ENCODE results near the gene ARHGEF40. TPM values are rescaled to one million over a fixed set of nuclear protein-coding genes. Genes with fewer than 3 reads are reported as not detected.

ARHGEF40 gene
- total RNA-seq, 1 donor from 2014 or later = 65.8 TPM

- no peak overlapping the region for H3K4me3 Mint-ChIP-seq
- TF ChIP-seq CTCF (conservative IDR thresholded peaks at IDR 0.05) = no peak
- peaks cover 11% of the 10 kb centered on the region for H3K4me1 Mint-ChIP-seq (ENCODE audit: unreplicated experiment)
- H3K36me3 Mint-ChIP-seq = no peaks in the 10 kb centered on the region
- peaks cover 2% of the 10 kb centered on the region for H3K27me3 Mint-ChIP-seq
- no peak for DNase-seq (ENCODE audit: extremely low spot score, unreplicated experiment)
- H3K27ac Mint-ChIP-seq = no peak overlapping the region
- no peaks in the 10 kb centered on the region for H3K9me3 Mint-ChIP-seq
Measured at GRCh38 chr14:21048638-21049037, 21.5 kb upstream of the ARHGEF40 start.

- no peak for TF ChIP-seq CTCF (conservative IDR thresholded peaks at IDR 0.05)
- no peak for DNase-seq (ENCODE audit: extremely low spot score, unreplicated experiment)
- Mint-ChIP-seq H3K4me1 (ENCODE audit: unreplicated experiment) (peaks cover 14% of the 10 kb centered on the region), H3K4me3 (no peak overlapping the region), H3K27me3 (peaks cover 2% of the 10 kb centered on the region), H3K27ac (no peak overlapping the region), H3K9me3 (no peaks in the 10 kb centered on the region), H3K36me3 (no peaks in the 10 kb centered on the region)
Measured at GRCh38 chr14:21049271-21049673, 20.8 kb upstream of the ARHGEF40 start.

GRCh38 chr14:21050597-21050996, 19.5 kb upstream of the ARHGEF40 start:
- Mint-ChIP-seq H3K4me3 (no peak overlapping the region), H3K36me3 (no peaks in the 10 kb centered on the region), H3K27me3 (no peaks in the 10 kb centered on the region), H3K4me1 (ENCODE audit: unreplicated experiment) (peaks cover 15% of the 10 kb centered on the region), H3K27ac (no peak overlapping the region), H3K9me3 (no peaks in the 10 kb centered on the region)
- DNase-seq (ENCODE audit: extremely low spot score, unreplicated experiment) = no peak
- TF ChIP-seq CTCF (conservative IDR thresholded peaks at IDR 0.05) = no peak

GRCh38 chr14:21053184-21054122, 16.7 kb upstream of the ARHGEF40 start:
- no peak for TF ChIP-seq CTCF (conservative IDR thresholded peaks at IDR 0.05)
- peaks cover 22% of the 10 kb centered on the region for H3K4me1 Mint-ChIP-seq (ENCODE audit: unreplicated experiment)
- H3K36me3 Mint-ChIP-seq = no peaks in the 10 kb centered on the region
- H3K27me3 Mint-ChIP-seq = no peaks in the 10 kb centered on the region
- no peak overlapping the region for H3K4me3 Mint-ChIP-seq
- H3K9me3 Mint-ChIP-seq = no peaks in the 10 kb centered on the region
- no peak overlapping the region for H3K27ac Mint-ChIP-seq
- DNase-seq (ENCODE audit: extremely low spot score, unreplicated experiment) = no peak

- Mint-ChIP-seq H3K9me3 (no peaks in the 10 kb centered on the region), H3K4me1 (ENCODE audit: unreplicated experiment) (peaks cover 27% of the 10 kb centered on the region), H3K27ac (peak overlapping the region; percentile 36), H3K36me3 (no peaks in the 10 kb centered on the region), H3K27me3 (no peaks in the 10 kb centered on the region), H3K4me3 (no peak overlapping the region)
- TF ChIP-seq CTCF (conservative IDR thresholded peaks at IDR 0.05) = no peak
- no peak for DNase-seq (ENCODE audit: extremely low spot score, unreplicated experiment)
Measured at GRCh38 chr14:21054123-21054767, 15.9 kb upstream of the ARHGEF40 start.
